Stimulated activated CD8-positive, alpha-beta memory T cell treated with anti-CD3 and anti-CD28 coated beads, Interleukin-12 subunit alpha, Interleukin-12 subunit beta, amount 100 ng/mL, for 4 hours (primary cell): ENCODE measurements around the gene SLAMF6.

ENCODE experiments used
- DNase-seq: peaks from one replicate; pipeline ENCODE4 v3.0.0-alpha.2; 2020; ENCODE audit warnings: low read depth

The SLAMF6 gene

DNA sequence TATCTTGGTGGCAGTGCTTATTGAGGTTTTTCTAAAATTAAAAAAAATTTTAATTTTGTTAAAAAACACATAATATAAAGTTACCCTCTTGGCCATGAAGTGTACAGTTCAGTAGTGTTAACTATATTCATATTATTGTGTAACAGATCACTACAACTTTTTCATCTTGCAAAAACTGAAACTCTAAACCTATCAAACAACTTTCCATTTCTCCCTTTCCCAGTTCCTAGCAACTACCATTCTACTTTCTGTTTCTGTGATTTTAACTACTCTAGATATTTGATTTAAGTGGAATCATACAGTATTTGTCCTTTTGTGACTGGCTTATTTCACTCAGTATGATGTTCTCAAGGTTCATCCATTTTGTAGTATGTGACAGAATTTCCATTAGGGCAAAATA is 55.5 kb downstream of the SLAMF6 start:
- no peak for DNase-seq

DNA sequence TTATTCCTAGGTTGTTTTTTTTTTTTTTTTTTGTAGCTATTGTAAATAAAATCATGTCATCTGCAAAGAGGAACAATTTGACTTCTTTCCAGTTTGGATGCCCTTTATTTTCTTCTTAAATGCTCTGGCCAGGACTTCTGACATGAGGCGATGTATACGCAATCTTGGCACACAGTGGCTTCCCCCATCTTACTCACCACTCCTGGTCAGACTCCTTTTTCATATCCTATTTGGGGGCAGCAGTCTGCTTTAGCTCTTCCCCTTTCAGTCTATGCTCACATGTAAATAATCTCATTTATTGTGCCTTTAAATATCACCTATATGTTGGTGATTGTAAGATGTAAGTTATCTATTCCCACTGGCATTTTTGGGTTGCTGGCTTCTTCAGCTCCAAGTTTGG is 56.1 kb downstream of the SLAMF6 start:
- no peak for DNase-seq

DNA sequence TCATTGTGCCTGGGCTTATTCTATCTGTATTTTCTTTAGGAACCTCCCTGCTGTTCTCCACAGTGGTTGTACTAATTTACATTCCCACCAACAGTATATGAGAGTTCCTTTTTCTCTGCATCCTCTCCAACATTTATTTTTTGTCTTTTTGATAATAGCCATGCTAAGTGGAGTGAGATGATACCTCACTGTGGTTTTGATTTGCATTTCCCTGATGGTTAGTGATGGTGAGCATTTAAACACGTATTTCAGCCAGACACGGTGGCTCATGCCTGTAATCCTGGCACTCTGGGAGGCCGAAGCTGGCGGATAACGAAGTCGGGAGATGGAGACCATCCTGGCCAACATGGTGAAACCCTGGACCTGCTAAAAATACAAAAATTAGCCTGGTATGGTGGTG is 57.9 kb downstream of the SLAMF6 start:
- no peak for DNase-seq

DNA sequence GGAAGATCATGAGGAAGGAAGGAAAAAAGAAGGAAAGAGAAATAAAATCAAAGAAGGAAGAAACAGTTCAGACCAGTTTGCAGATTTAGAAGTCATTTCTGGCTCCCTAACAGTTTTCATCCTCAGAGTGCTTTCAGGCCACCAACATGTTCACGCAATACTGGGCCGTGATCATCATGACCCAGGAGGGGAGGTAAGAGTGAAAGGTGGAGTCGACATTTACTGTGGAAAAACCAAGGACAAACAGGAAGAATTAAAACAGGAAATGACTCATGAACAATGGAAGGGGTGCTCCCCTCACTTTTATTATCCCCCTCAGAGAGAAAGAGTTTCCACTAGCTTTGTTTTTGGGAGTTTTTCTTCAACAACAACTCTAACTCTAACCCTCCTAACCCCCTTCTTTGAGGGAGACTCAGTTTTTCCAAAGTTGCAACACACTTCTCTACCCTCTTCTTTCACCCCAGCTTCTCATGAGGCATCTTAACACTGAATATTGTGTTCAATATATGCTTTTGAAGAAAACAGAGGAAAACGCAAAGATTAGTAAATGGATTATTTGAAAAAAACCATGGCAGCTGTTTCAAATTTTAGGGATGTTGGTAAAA is 62.3 kb downstream of the SLAMF6 start:
- DNase-seq: no peak

DNA sequence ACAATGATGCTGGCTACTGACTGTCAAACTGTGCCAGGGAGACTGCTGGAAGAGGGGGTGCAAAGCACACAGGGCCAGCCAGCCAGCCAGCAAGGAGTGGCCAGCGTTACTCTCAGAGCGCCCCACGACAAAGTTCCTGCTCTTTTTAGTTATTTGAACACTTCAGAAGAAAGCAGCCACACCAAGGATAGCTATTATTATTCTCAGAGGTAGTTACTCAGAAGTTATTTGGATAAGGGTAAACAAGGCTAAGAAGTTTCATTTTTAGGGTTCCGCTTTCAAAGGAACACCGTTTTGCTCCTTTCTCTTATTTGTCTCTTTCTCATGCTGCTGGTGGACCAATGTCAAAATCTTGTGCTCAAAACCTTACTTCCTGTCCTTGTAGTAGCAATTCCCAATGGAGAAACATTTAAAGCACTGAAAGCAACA is 62.8 kb downstream of the SLAMF6 start:
- DNase-seq: no peak

DNA sequence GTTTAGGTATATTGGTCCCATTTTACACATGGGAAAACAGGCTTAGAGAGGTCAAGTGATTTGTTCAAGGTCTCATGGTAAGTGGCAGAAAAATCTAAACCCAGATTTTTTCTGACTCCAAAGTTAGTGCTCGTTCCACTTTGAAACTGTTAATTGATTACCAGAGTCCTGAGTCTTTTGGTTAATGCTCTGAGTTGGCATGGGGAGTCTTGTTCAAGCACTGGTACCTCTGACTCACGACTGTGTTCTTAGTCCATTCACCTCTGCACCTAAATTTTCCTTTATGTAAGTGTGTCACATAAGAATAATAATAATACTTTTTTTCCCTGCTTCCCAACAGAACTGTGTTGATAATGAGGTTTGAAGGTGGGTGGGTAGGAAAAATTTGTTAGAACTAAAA is 63.4 kb downstream of the SLAMF6 start:
- DNase-seq: no peak

DNA sequence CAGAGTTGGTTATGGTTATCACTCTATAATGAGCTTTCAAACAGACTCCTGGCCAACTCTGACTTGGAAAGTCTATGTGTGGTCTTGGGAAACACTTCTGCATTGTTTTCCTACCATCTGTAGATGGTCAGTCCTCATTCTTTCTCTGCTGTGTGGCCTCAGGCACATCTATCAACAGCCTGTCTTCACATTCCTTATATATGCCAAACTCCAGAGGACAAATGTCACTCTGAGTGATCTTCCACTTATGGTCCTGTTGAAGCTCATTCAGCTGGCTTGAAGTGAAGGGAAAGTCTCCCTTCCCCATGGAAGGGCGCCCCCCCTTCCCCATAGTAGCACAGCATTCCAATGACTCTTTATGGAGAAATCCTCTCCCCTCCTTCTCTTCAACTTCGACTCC is 64.0 kb downstream of the SLAMF6 start:
- DNase-seq: no peak

DNA sequence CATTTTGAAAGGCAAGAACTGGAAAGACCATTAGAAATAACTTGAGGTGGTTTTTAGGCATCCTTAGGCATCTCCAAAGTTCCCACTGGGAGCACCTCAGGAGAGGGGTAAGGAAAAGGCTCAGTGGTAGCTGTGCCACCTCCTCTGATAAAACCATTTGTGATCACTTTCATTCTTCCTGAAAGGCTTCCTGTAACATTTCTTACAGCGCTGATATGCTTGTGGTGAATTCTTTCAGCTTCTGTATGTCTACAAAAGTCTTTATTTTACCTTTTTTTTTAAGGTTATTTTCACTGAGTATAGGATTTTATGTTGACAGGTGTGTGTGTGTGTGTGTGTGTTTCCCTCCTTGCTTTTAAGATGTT is 67.9 kb downstream of the SLAMF6 start:
- DNase-seq: no peak

DNA sequence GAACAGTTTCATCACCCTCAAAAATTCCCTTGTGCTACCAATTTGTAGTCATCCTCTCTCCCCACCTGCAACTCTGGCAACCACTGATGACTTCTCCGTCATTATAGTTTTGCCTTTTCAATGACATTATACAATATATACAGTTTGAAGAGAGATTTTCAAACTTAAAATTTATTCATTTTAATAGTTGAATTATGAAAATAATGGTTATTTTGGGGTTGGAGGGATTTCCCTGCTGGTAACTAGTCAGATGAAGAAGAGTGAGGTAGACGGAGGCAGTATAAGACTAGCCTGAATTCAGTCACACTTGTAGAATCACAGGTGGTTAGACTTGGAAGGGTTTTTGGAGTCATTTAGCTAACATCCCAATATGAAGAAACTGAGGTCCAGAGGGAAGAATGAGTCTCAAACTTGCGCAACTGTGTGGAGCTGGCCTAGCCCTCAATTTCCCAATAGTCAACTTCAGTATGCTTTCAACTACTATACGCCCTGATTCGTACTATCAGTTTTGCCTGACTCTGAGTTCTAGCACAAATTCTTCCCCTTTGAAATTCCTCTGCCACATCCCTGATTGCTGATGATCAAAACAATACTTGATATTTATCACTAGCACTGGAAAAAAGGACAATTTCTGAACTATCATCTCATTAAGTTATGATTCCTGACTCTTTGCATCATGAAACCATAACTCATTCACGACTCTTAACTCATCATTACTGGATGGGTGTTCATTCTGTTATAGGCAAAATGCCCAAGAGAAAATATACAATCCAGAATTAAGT is 68.5 kb downstream of the SLAMF6 start:
- DNase-seq: no peak

DNA sequence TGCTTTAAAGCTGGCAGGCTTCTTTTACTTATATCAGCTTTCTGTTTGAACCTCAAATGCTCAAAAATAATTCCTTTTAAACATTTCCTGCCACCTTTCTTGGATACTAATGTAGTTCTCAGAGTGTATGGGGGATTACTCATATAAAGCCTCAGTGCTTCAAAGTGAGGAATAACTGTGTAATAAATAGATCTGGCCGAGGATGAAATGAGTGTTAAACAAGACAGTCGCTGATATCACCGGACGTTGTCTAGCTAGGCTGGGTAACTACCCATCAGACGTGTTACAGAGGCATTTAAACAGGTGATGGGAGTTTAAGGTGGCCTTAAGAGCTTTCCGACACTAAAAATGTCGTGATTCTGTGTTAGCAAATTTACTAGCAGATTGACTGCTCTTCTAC is 69.6 kb downstream of the SLAMF6 start:
- DNase-seq: no peak

DNA sequence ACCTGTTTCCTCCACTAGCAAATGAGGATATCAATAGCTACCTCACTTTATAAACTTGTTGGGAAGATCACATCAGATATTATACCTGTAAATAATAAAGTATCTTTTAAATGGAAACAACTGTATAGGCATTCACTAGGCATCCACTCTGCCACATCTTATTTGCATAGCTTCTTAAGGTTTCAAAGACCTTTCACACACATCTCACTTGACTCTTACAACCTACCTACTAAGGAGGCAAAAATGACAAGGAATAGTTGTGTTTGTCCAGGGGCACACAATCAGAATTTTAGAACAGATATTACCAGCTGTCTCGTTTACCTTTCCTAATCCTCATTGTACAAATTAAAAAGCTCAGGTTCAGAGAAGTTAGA is 71.2 kb downstream of the SLAMF6 start:
- no peak for DNase-seq

DNA sequence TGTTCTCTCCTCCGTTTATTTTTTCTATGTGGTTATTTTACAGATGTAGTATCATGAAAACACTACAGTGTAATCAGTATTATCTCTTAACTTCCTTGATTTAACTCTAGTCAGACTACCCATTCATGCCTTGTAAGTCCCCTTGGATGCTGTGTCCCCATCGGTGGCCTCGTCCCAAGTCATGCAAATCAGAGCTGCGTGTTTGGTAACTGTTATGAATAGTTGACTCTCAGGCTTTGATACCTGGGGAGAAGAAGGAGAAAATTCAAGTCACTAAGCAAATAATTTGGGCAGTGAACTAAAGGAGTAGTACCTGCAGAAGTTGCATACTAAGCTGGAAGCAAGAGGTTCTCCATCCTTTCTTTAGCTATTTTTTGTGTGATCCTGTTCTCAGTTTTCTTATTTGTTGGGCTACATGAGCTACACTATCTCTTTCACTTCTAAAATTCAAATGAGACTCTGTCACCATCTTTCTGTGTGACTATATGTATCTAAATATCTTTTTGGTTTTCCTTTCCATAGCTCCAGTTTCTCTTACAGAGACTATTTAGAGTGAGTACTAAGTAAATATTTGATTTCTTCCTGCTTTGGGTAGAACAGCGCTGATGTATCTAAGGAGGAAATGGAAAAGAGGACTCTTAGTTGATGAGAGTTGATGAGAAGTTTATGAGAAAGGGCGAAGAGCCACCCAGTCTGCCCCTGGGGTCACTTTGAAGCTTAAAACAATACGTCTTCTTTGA is 71.8 kb downstream of the SLAMF6 start:
- DNase-seq: no peak

DNA sequence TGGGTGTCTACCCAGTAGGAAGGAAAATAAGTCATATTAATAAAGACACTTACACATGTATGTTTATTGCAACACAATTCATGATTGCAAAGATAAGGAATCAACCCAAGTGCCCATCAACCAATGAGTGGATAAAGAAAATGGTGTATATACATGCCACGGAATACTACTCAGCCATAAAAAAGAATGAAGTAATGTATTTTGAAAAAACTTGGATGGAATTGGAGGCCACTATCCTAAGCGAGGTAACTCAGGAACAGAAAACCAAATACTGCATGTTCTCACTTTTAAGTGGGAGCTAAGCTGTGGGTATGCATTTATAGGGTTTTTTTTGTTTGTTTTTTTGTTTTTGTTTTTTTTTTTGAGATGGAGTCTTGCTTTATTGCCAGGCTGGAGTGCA is 73.6 kb downstream of the SLAMF6 start:
- no peak for DNase-seq

DNA sequence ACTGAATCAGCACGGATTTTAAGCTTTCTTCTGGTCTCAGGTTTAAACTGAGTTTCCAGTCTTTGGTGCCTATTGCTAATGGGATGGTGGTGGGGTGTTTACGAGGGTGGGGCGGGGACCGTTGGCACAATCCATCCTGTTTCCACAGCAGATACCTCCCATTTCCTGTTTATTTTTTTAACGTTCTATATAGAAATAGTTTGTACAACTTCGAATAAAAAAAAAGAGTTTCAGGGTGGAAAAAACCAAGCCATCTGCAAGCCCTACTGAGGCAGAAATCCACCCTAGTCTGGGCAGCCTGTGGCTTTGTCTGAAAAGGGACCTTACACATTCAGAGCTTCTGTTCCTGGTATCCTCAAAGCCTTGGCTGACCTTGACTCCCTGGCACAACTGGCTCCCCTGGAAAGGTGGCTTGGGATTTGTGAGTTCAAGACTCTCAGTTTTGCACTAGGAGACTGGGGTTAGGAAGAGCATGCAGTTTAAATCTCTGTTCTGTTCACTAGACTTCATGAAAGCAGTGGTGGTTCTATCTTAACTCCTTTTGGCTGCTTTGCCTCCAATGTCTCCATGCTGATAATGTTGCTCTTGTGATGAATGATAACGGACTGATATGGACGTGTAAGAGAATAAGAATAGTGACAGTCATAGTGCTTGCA is 76.0 kb downstream of the SLAMF6 start:
- DNase-seq: no peak

DNA sequence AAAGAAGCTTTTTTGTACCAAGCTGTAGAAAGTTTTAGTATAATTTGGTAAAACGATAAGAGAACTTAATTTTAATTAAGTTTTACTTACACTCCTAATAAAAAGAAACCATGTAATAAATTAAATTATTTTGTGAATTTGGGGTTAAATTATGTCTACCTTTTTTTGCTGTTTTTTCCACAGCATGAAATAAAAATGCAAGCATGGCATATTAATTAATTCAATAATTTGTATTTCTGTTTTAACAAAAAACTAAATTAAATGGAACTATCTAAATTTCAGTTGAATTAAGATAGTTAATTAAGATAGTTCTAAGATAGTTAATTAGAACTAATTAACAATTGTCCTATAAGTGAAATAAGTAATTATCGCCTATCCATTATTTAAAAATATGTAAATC is 83.3 kb downstream of the SLAMF6 start:
- DNase-seq: no peak

DNA sequence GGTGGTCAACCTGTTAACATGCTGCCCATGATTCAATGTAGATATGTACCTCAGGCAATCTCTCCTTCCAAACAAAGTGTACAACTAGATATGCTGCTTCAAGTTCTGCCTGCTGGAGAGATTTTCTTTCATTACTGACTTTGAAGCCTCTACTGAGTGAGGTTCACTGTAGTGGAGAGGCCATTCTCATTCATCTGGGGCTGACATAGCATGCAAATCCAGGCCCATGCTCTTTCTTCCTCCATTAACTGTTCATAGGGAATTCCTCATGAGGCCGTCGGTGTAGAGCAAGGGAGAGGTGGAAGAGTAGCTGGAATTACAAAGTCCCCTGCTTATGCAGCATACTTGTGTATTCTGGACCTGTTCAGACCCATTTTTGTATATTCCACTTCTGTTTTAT is 84.1 kb downstream of the SLAMF6 start:
- no peak for DNase-seq

DNA sequence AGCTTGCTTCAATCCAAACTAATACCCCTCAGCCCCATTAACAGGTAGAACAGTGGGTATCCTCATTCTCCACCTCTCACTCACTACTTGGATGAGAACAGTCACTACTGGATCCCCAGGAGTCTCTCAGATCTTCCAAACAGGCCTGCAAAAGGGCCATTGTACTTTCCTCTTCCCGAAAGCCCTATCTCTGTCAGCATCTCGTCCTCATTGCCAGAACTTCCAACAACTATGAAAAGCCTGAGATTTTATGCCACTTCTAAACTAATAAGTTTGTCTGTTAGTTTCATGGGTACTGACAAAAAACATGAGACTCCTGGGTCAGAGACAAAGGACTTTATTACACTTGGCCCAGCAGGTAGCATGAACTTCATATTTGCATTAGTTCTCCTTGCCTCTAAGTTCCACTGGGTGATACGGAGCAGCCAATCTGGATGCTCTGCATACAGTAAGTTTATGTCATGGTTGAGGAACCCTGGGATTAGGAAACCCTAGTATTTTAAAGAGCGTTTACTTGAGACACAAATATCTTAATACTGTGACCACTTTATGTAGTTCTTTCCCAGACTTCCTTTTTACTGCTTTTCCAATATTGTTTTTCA is 84.6 kb downstream of the SLAMF6 start:
- no peak for DNase-seq

DNA sequence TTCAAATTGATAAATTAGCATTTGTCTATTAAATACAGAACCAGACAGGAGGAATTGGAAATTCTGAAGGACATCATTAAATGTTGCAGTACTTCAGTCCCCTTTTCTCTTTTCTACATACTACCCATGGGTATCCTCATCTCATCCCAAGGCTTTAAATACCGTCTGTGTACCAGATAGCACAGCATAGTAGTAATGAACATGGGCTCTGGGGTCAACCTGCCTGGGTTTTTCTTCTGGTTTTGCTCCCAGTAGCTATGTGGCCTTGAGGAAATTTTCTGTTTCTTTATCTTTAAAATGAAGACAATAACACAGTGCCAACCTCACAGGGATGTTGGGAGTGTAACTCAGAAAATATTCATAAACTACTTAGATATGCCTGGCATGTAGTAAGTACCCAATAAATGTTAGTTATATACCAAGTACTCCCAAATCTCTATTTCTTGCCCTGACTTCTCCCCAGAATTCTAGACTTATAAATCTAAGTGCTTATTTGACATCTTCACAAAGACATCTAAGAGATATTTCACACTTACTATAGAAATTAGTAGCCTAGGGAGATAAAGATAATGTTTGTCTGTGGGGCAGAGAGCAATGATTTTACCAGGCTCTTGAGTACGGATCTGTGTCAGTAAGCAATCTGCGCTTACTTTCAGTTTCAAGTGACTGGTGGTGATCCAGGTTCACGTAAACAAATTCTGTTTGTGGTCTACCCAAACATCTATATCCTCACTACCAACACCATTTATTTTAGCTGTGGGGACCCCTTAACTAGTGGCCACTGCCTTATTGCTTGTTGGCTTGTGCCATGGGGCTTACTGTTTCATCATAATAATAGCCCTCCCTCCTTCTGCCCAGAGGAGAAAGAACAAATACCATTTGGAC is 85.4 kb downstream of the SLAMF6 start:
- DNase-seq: no peak

DNA sequence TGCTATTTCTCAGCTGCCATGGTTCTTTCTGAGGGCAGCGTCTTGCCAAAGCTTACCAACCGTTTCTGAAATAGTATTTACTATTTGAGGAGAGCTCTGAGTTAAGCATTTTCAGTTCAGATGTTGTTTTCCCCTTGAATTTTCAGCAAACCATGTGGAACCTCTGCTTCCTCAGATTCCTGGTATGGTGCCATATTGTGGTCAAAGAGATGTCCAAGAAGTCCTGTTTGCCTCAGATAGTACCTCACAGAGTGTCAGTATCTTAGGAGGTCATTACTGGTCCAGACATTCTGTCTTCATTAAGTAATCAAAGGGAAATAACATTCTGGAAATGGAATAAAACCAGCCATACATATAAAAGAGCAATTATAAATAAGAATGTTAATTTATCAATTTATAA is 86.1 kb downstream of the SLAMF6 start:
- no peak for DNase-seq
